ENCODE results near the gene SOX18. TPM values are rescaled to one million over a fixed set of nuclear protein-coding genes. Genes with fewer than 3 reads are reported as not detected.

SOX18 gene
- total RNA-seq, 1 experiment from 2014 or later, result 0.21 TPM

GRCh38 chr20:64038565-64039292 is 10.7 kb downstream of the SOX18 start:
- DNase-seq (ENCODE audit: low spot score), result no peak

GRCh38 chr20:64038224-64038564 is 11.2 kb downstream of the SOX18 start:
- no peak for DNase-seq (ENCODE audit: low spot score)

- no peak for DNase-seq (ENCODE audit: low spot score)
These were observed 11.8 kb downstream of the SOX18 start for GRCh38 chr20:64037498-64038213.

GRCh38 chr20:64037199-64037497 is 12.3 kb downstream of the SOX18 start:
- DNase-seq (ENCODE audit: low spot score), result no peak

GRCh38 chr20:64036346-64037198 is 12.9 kb downstream of the SOX18 start:
- no peak for DNase-seq (ENCODE audit: low spot score)

- no peak for DNase-seq (ENCODE audit: low spot score)
These were observed 13.5 kb downstream of the SOX18 start, which contains the start of gene C20orf204 for GRCh38 chr20:64035933-64036345. TSS of gene C20orf204 (plus strand) at chr20:64036182. CDS start at chr20:64036324, 142 bp downstream.

GRCh38 chr20:64035066-64035932 is 14.1 kb downstream of the SOX18 start:
- no peak for DNase-seq (ENCODE audit: low spot score)

- no peak for DNase-seq (ENCODE audit: low spot score)
These were observed 15.4 kb downstream of the SOX18 start for GRCh38 chr20:64033981-64034493.

GRCh38 chr20:64032706-64033624 is 16.5 kb downstream of the SOX18 start:
- no peak for DNase-seq (ENCODE audit: low spot score)

GRCh38 chr20:64031822-64032314 is 17.6 kb downstream of the SOX18 start:
- DNase-seq (ENCODE audit: low spot score), result no peak

GRCh38 chr20:64030371-64031134 is 18.9 kb downstream of the SOX18 start:
- no peak for DNase-seq (ENCODE audit: low spot score)

GRCh38 chr20:64029293-64030117 is 19.9 kb downstream of the SOX18 start:
- peak; percentile 22 for DNase-seq (ENCODE audit: low spot score)

GRCh38 chr20:64027981-64028685 is 21.3 kb downstream of the SOX18 start:
- DNase-seq (ENCODE audit: low spot score), result no peak

- no peak for DNase-seq (ENCODE audit: low spot score)
These were observed 23.5 kb downstream of the SOX18 start for GRCh38 chr20:64025826-64026412.

- DNase-seq (ENCODE audit: low spot score), result no peak
These were observed 24.2 kb downstream of the SOX18 start for GRCh38 chr20:64025101-64025825.

GRCh38 chr20:64024141-64024990 is 25.1 kb downstream of the SOX18 start:
- DNase-seq (ENCODE audit: low spot score), result no peak

Measured in A172 (cell line).